Transverse colon (tissue), 4 donors: ENCODE data around the gene AK2. TPM values are rescaled to one million over a fixed set of nuclear protein-coding genes. Genes with fewer than 3 reads are reported as not detected.

Source experiments
- DNase-seq: peaks from one replicate; pipeline ENCODE4 v3.0.0-alpha.2; 2019
- H3K27ac ChIP-seq, 4 donors: fragments of 200-600 bp; sonication (generic); 2 replicates each; pipeline ENCODE4 v1.5.1; 2016 to 2018; ENCODE audit warnings: inconsistent platforms in 4 of 4
- H3K27me3 ChIP-seq: fragments of 200-600 bp; sonication (generic); 2 replicates; pipeline ENCODE4 v1.5.1; 2017; ENCODE audit warnings: inconsistent platforms
- H3K36me3 ChIP-seq, 4 donors: fragments of 200-600 bp; sonication (generic); 2 replicates each; pipeline ENCODE4 v1.5.1; 2017 to 2019; ENCODE audit warnings: inconsistent platforms in 4 of 4
- H3K4me1 ChIP-seq, 4 donors: fragments of 200-600 bp; sonication (generic); 2 replicates each; pipeline ENCODE4 v1.5.1; 2017 to 2020; ENCODE audit warnings: inconsistent platforms in 4 of 4
- H3K4me3 ChIP-seq, 4 donors: fragments of 200-600 bp; sonication (generic); 1 replicate in 1 of 4; 2 replicates in 3 of 4; pipeline versions ENCODE4 v1.5.1 to v1.6.1; 2017 to 2019; ENCODE audit warnings: inconsistent platforms in 4 of 4
- H3K9me3 ChIP-seq, 2 donors: fragments of 200-600 bp; sonication (generic); 2 replicates each; pipeline ENCODE4 v1.5.1; 2017 to 2019; ENCODE audit warnings: inconsistent platforms in 2 of 2
- EP300 ChIP-seq: sonication (generic); formaldehyde crosslinking; IDR thresholded peaks from one replicate; pipeline ENCODE4 v1.6.1; 2017; ENCODE audit warnings: antibody characterized with exemption, low read depth
- POLR2A ChIP-seq: fragments of 450-650 bp; IDR thresholded peaks from one replicate; pipeline ENCODE4 v1.6.1; 2016; ENCODE audit warnings: antibody characterized with exemption, mild to moderate bottlenecking, moderate library complexity
- POLR2AphosphoS5 ChIP-seq, 3 donors: sonication (generic); formaldehyde crosslinking; IDR thresholded peaks; one replicate each; pipeline ENCODE4 v1.6.1; 2016; ENCODE audit warnings: antibody characterized with exemption in 3 of 3
- WGBS, 2 donors: methylation state at CpG; one replicate each; pipeline ENCODE4 v1.1.5; 2018; ENCODE audit warnings: low coverage in 1 of 2; 5-methylcytosine and 5-hydroxymethylcytosine counted together
- in situ Hi-C, 4 donors: fragments of 200-750 bp; cut with MboI; loops; one replicate each; pipeline versions ENCODE4 v1.15.0 to v1.15.1; 2017; ENCODE audit warnings: low sequenced_read_pairs in 3 of 4, low pct_ligation_motif_present in 1 of 4, low pct_unique_long_range_greater_than_20kb in 1 of 4
- intact Hi-C: fragments of 100-400 bp; cut with DNase I; formaldehyde crosslinking; loops from one replicate; pipeline ENCODE4 v1.15.1; 2023; ENCODE audit warnings: low total_unique reads
- total RNA-seq, 4 donors: library from RNA; depleted of rRNA; stranded (reverse); fragments of >200 nt; gene quantifications; one replicate each; pipeline ENCODE4 v1.1.0, GENCODE V29; 2016
- TF ChIP-seq, protein P1 (sequence below), 5 experiments: fragments of 200-600 bp in 3 of 5; fragments of 450-650 bp in 2 of 5; sonication (generic) in 3 of 5; IDR thresholded peaks; 1 replicate in 2 of 5; 2 replicates in 3 of 5; pipeline ENCODE4 v1.5.1; 2016 to 2017; ENCODE audit warnings: antibody characterized with exemption in 5 of 5, inconsistent platforms in 3 of 5, mild to moderate bottlenecking in 2 of 5, moderate library complexity in 1 of 5

The AK2 gene
- total RNA-seq, 4 donors from 2014 or later, result 209 to 296 (median 211) TPM

DNA sequence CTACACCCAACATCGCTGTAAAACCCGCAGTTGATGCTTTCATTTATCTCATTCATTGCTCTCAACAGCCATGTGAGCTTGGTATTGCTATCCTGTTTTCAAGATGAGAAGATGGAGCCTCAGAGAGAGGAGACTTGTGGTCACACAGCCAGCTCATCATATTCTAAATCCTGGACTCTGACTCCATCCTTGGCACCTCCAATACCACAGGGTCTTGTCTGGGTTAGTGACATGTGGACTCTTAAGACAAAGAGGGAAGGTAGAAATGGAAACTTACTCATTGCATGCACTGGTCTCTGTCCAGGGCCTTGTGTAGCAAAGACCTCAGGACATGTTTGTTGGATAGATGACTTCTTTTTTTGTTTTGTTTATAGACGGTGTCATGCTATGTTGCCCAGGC is 65.1 kb downstream of the AK2 start:
- in situ Hi-C loops (no loop called here), intact Hi-C loops (no loop called here)
- Histone ChIP-seq H3K4me3 (no peak overlapping the region), H3K9me3 (no peaks in the 10 kb centered on the region), H3K27ac (no peak overlapping the region), H3K27me3 (peaks cover 13% of the 10 kb centered on the region), H3K36me3 (no peaks in the 10 kb centered on the region), H3K4me1 (peaks cover 0 to 9% (median 4%) of the 10 kb centered on the region in 4 donors)
- 93 to 95% methylated on average over 3 of the region's 3 CpGs for WGBS, 2 donors
- TF ChIP-seq EP300 (no peak), POLR2AphosphoS5 (IDR thresholded peaks at IDR 0.05) (no peak), POLR2A (no peak)
- TF ChIP-seq, protein P1, sequence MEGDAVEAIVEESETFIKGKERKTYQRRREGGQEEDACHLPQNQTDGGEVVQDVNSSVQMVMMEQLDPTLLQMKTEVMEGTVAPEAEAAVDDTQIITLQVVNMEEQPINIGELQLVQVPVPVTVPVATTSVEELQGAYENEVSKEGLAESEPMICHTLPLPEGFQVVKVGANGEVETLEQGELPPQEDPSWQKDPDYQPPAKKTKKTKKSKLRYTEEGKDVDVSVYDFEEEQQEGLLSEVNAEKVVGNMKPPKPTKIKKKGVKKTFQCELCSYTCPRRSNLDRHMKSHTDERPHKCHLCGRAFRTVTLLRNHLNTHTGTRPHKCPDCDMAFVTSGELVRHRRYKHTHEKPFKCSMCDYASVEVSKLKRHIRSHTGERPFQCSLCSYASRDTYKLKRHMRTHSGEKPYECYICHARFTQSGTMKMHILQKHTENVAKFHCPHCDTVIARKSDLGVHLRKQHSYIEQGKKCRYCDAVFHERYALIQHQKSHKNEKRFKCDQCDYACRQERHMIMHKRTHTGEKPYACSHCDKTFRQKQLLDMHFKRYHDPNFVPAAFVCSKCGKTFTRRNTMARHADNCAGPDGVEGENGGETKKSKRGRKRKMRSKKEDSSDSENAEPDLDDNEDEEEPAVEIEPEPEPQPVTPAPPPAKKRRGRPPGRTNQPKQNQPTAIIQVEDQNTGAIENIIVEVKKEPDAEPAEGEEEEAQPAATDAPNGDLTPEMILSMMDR (IDR thresholded peaks at IDR 0.05), result no peak
- no peak for DNase-seq

DNA sequence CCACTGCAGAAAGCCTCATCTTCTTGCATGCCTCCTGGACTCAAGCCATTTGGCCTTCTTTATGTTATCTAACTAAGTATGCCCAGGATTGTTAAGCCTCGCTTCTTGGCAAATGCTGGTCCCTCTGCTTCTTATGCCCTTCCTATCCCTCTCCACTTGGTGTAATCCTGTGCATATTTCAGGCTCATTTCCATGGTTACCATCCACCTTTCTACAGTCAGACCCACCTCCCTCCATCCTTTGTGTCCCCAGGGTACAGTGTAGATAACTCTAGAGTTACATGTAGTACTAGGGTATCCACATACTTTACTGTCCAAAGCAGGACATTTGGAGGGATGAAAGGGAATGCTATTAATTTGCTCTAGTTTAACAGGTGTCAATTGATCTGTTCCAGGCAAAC is 65.5 kb downstream of the AK2 start:
- 89 to 100% methylated on average over 1 of the region's 1 CpG for WGBS, 2 donors

DNA sequence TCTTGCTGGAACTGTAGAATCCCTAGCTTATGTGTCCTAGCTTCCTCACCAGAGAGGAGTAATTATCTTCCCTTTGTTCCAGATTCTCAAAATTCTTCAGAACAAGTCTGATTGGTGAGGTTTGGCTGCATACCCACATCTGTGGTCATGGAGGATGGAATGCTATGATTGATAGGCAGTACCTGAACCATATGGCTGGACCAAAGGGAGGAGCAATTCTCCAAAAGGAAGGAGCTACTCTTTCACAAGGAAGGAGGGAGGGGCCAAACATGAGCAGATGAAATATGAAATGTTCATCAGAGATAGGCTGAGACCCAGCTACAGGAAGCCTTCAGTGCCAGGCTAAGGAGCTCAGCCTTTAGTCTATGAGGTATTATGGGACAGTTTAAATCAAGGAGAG is 67.1 kb downstream of the AK2 start:
- no peak for TF ChIP-seq POLR2A
- TF ChIP-seq, protein P1 (IDR thresholded peaks at IDR 0.05), result no peak
- TF ChIP-seq EP300, result no peak
- no peak for TF ChIP-seq POLR2AphosphoS5 (IDR thresholded peaks at IDR 0.05)
- DNase-seq, result no peak
- H3K9me3 ChIP-seq, result no peaks in the 10 kb centered on the region
- H3K27me3 ChIP-seq, result peaks cover 13% of the 10 kb centered on the region
- intact Hi-C loops (no loop called here), in situ Hi-C loops (no loop called here)
- H3K27ac ChIP-seq, result no peak overlapping the region
- no peak overlapping the region for H3K4me3 ChIP-seq
- H3K4me1 ChIP-seq, result peaks cover 0 to 12% (median 5%) of the 10 kb centered on the region in 4 donors
- H3K36me3 ChIP-seq, result no peaks in the 10 kb centered on the region

More for the DNA sequence above, 65.5 kb downstream of the AK2 start:
- no peak for DNase-seq
- Histone ChIP-seq H3K27me3 (peaks cover 13% of the 10 kb centered on the region), H3K4me3 (no peak overlapping the region), H3K9me3 (no peaks in the 10 kb centered on the region), H3K4me1 (peaks cover 0 to 9% (median 4%) of the 10 kb centered on the region in 4 donors), H3K36me3 (no peaks in the 10 kb centered on the region), H3K27ac (no peak overlapping the region)
- intact Hi-C loops, result no loop called here
- TF ChIP-seq POLR2AphosphoS5 (IDR thresholded peaks at IDR 0.05), result no peak
- no peak for TF ChIP-seq EP300
- no peak for TF ChIP-seq POLR2A
- TF ChIP-seq, protein P1 (IDR thresholded peaks at IDR 0.05), result no peak
- in situ Hi-C loops, result no loop called here

DNA sequence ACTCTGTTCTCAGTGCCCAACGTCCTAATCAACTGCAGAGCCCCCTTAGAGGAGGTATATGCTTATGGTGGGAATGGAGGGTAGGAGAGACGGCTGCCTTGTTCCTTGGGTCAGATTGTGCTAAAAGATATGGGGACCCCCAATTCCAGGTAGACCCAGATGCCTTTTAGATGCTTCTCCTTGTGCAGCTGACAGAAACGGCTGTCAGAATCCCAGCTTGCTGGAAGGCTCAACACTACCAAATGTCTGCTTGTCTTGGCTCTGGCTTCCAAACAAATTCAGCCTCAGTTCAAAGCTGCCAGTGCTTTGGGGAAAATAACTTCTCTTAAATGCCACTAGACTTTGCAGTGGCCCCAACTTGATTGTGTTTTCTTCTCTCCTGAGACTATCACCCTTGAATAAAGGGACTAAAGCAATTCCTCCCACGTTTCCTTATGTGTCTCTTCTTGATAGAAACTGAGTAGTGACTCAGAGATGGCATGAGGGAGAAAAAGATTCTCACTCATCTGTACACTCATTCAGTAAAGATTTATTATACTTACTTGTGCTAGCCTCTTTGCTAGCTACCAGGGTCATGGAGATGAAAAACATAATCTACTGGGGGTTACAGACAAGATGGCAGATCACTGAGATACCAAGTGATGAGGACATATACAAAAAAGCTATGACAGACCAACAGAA is 68.7 kb downstream of the AK2 start:
- TF ChIP-seq POLR2AphosphoS5 (IDR thresholded peaks at IDR 0.05) (no peak), EP300 (no peak), POLR2A (no peak)
- TF ChIP-seq, protein P1 (IDR thresholded peaks at IDR 0.05), result no peak
- Histone ChIP-seq H3K4me1 (peaks cover 0 to 12% (median 6%) of the 10 kb centered on the region in 4 donors), H3K9me3 (no peaks in the 10 kb centered on the region), H3K27me3 (peaks cover 12% of the 10 kb centered on the region), H3K4me3 (no peak overlapping the region), H3K36me3 (no peaks in the 10 kb centered on the region), H3K27ac (no peak overlapping the region)
- in situ Hi-C loops, result no loop called here
- DNase-seq, result no peak
- WGBS, 2 donors, result 75% methylated on average over 4 of the region's 4 CpGs; no CpG with 5 or more reads in 1 of the 2 donors
- intact Hi-C loops, result no loop called here
